ENCODE results near the gene GFM1. TPM values are rescaled to one million over a fixed set of nuclear protein-coding genes. Genes with fewer than 3 reads are reported as not detected.

The GFM1 gene
- total RNA-seq, 3 donors from 2014 or later (not counting 1 experiment from before 2014, with no cell fraction given) = 38.4 to 55.5 (median 50.4) TPM

GRCh38 chr3:158640646-158641045 lies 3.7 kb upstream of the GFM1 start:
- no peak for TF ChIP-seq CTCF (IDR thresholded peaks at IDR 0.05)
- Histone ChIP-seq H3K9me3 (ENCODE audit: control insufficient read depth, insufficient read depth, low read length) (no peaks in the 10 kb centered on the region), H3K36me3 (ENCODE audit: control insufficient read depth, insufficient read depth, low read length) (no peaks in the 10 kb centered on the region), H3K27me3 (ENCODE audit: control insufficient read depth, insufficient read depth, low read length) (no peaks in the 10 kb centered on the region), H3K4me1 (ENCODE audit: control insufficient read depth, insufficient read depth, low read length) (peaks cover 3% of the 10 kb centered on the region), H3K4me3 (ENCODE audit: low read length) (no peak overlapping the region), H3K27ac (ENCODE audit: low read length) (no peak overlapping the region)
- WGBS (ENCODE audit: insufficient coverage) = 80% methylated on average over 7 of the region's 7 CpGs
- Mint-ChIP-seq H3K27ac (no peak overlapping the region), H3K9me3 (no peaks in the 10 kb centered on the region), H3K27me3 (ENCODE audit: low read depth in 2 of 2) (no peaks in the 10 kb centered on the region), H3K4me3 (no peak overlapping the region), H3K36me3 (no peaks in the 10 kb centered on the region), H3K4me1 (peaks cover 15 to 18% of the 10 kb centered on the region in 2 donors)
- intact Hi-C loops (cut with micrococcal nuclease) = loop anchor here (10.0 kb wide), 1 partner anchor 1966 kb away; the partner anchor contains the start of gene TIPARP
- DNase-seq (no peak), ATAC-seq (no peak)

GRCh38 chr3:158642005-158642404 lies 2.3 kb upstream of the GFM1 start:
- H3K36me3 ChIP-seq (ENCODE audit: control insufficient read depth, insufficient read depth, low read length) = peaks cover 4% of the 10 kb centered on the region
- Mint-ChIP-seq H3K9me3 (no peaks in the 10 kb centered on the region), H3K27ac (peak overlapping the region in 1 of 2 donors; percentile 18), H3K4me1 (peaks cover 25 to 30% of the 10 kb centered on the region in 2 donors), H3K36me3 (no peaks in the 10 kb centered on the region), H3K27me3 (ENCODE audit: low read depth in 2 of 2) (no peaks in the 10 kb centered on the region), H3K4me3 (no peak overlapping the region)
- intact Hi-C loops (cut with micrococcal nuclease) = loop anchor here (10.0 kb wide), 1 partner anchor 1967 kb away; the partner anchor contains the start of gene TIPARP
- H3K9me3 ChIP-seq (ENCODE audit: control insufficient read depth, insufficient read depth, low read length) = no peaks in the 10 kb centered on the region
- TF ChIP-seq CTCF (IDR thresholded peaks at IDR 0.05) = no peak
- WGBS (ENCODE audit: insufficient coverage) = 89% methylated on average over 7 of the region's 7 CpGs
- peak in 1 of 2 donors; percentile 37 for DNase-seq
- H3K4me3 ChIP-seq (ENCODE audit: low read length) = no peak overlapping the region
- H3K4me1 ChIP-seq (ENCODE audit: control insufficient read depth, insufficient read depth, low read length) = peaks cover 3% of the 10 kb centered on the region
- peak overlapping the region; percentile 19 for H3K27ac ChIP-seq (ENCODE audit: low read length)
- ATAC-seq = no peak
- H3K27me3 ChIP-seq (ENCODE audit: control insufficient read depth, insufficient read depth, low read length) = no peaks in the 10 kb centered on the region

- Mint-ChIP-seq H3K4me3 (no peak overlapping the region), H3K36me3 (no peaks in the 10 kb centered on the region)
Measured at GRCh38 chr3:158642474-158643210, 1.7 kb upstream of the GFM1 start.

More at GRCh38 chr3:158642474-158643210, 1.7 kb upstream of the GFM1 start:
- H3K9me3 Mint-ChIP-seq = no peaks in the 10 kb centered on the region
- Histone ChIP-seq H3K27ac (ENCODE audit: low read length) (peak overlapping the region; percentile 19), H3K9me3 (ENCODE audit: control insufficient read depth, insufficient read depth, low read length) (no peaks in the 10 kb centered on the region), H3K27me3 (ENCODE audit: control insufficient read depth, insufficient read depth, low read length) (no peaks in the 10 kb centered on the region), H3K4me1 (ENCODE audit: control insufficient read depth, insufficient read depth, low read length) (peaks cover 3% of the 10 kb centered on the region), H3K4me3 (ENCODE audit: low read length) (no peak overlapping the region), H3K36me3 (ENCODE audit: control insufficient read depth, insufficient read depth, low read length) (peaks cover 9% of the 10 kb centered on the region)
- TF ChIP-seq CTCF (IDR thresholded peaks at IDR 0.05) = no peak
- 91% methylated on average over 5 of the region's 6 CpGs for WGBS (ENCODE audit: insufficient coverage)
- ATAC-seq = no peak
- H3K27me3 Mint-ChIP-seq (ENCODE audit: low read depth in 2 of 2) = no peaks in the 10 kb centered on the region
- H3K4me1 Mint-ChIP-seq = peaks cover 25 to 30% of the 10 kb centered on the region in 2 donors
- intact Hi-C loops (cut with micrococcal nuclease) = loop anchor here (10.0 kb wide), 1 partner anchor 1968 kb away; the partner anchor contains the start of gene TIPARP
- no peak overlapping the region for H3K27ac Mint-ChIP-seq
- DNase-seq = no peak
